ENCODE results near the gene LRMDA.

The LRMDA gene

DNA sequence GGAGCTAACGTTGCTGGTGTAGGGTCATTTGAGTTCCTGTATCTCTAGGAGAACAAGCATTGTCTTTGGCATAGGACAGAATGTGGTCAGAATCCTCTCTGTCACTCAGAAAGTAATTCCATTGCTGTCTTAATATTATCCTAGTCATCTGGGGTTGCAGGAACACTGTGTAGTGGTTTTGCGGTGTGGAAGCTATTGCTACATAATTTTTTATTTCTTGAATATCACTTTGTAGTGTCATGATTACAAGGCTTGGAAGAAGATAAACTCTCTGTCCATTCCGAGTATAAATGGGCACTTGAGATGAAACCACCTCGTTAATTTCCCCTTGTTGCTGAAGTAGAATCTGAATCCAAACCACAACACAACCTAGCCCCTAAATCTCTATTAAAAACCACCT lies 919.2 kb downstream of the LRMDA start:
- no peak for DNase-seq
- Histone ChIP-seq H3K9me3 (ENCODE audit: severe bottlenecking) (no peaks in the 10 kb centered on the region), H3K4me3 (ENCODE audit: low read depth, low read length) (no peak overlapping the region), H3K27ac (no peak overlapping the region), H3K36me3 (no peaks in the 10 kb centered on the region), H3K27me3 (ENCODE audit: insufficient read depth, low read depth, severe bottlenecking) (no peaks in the 10 kb centered on the region)
- TF ChIP-seq, protein P1, sequence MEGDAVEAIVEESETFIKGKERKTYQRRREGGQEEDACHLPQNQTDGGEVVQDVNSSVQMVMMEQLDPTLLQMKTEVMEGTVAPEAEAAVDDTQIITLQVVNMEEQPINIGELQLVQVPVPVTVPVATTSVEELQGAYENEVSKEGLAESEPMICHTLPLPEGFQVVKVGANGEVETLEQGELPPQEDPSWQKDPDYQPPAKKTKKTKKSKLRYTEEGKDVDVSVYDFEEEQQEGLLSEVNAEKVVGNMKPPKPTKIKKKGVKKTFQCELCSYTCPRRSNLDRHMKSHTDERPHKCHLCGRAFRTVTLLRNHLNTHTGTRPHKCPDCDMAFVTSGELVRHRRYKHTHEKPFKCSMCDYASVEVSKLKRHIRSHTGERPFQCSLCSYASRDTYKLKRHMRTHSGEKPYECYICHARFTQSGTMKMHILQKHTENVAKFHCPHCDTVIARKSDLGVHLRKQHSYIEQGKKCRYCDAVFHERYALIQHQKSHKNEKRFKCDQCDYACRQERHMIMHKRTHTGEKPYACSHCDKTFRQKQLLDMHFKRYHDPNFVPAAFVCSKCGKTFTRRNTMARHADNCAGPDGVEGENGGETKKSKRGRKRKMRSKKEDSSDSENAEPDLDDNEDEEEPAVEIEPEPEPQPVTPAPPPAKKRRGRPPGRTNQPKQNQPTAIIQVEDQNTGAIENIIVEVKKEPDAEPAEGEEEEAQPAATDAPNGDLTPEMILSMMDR (IDR thresholded peaks at IDR 0.05; ENCODE audit: low read depth, low read length) = no peak

DNA sequence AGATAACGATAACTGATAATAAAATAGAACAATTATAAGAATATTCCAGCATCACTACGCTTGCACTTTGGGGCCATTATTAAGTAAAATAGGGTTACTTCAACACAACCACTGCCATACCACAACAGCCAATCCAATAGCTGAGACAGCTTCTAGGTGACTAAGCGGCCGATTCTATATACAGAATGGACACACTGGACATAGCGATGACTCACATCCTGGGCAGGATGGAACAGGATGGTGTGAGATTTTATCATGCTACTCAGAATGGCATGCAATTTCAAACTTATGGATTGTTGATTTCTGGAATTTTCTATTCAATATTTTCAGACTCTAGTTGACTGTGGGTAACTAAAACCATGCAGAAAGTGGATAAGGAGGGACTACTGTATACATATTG lies 920.9 kb downstream of the LRMDA start:
- no peak for DNase-seq
- Histone ChIP-seq H3K27me3 (ENCODE audit: insufficient read depth, low read depth, severe bottlenecking) (no peaks in the 10 kb centered on the region), H3K9me3 (ENCODE audit: severe bottlenecking) (no peaks in the 10 kb centered on the region), H3K4me3 (ENCODE audit: low read depth, low read length) (no peak overlapping the region), H3K27ac (no peak overlapping the region), H3K36me3 (no peaks in the 10 kb centered on the region)
- TF ChIP-seq, protein P1 (IDR thresholded peaks at IDR 0.05; ENCODE audit: low read depth, low read length) = no peak

DNA sequence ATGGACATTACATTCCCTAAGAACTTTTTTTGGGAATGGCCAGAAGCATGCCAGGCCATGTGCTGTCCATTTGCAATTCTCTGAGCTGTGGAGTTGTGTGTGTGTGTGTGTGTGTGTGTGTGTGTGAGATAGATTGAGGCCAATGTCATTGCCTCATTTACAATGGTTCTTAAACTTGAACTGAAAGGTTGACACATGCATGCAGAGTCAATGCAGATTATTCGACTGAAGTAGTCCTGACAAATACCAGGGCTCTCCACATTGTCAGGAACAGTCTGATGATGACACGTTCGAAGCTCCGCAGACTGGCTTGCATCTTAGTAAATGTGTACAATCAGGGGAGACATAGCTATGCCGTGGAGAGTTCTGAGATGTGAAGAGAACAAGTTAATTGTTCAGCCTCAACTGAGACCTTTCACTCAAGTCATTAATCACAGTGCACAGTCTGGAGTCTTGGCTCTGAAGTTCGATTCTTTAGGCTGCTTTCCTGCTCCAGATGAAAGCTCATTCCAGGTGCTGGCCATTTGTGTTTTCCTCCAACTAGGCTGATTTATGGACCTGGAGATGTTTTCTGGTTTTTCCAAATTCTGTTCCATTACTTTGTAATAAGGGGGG lies 921.9 kb downstream of the LRMDA start:
- TF ChIP-seq, protein P1 (IDR thresholded peaks at IDR 0.05; ENCODE audit: low read depth, low read length) = no peak
- no peak overlapping the region for H3K27ac ChIP-seq
- H3K36me3 ChIP-seq = no peaks in the 10 kb centered on the region
- no peaks in the 10 kb centered on the region for H3K27me3 ChIP-seq (ENCODE audit: insufficient read depth, low read depth, severe bottlenecking)
- no peak for DNase-seq
- no peaks in the 10 kb centered on the region for H3K9me3 ChIP-seq (ENCODE audit: severe bottlenecking)
- no peak overlapping the region for H3K4me3 ChIP-seq (ENCODE audit: low read depth, low read length)

DNA sequence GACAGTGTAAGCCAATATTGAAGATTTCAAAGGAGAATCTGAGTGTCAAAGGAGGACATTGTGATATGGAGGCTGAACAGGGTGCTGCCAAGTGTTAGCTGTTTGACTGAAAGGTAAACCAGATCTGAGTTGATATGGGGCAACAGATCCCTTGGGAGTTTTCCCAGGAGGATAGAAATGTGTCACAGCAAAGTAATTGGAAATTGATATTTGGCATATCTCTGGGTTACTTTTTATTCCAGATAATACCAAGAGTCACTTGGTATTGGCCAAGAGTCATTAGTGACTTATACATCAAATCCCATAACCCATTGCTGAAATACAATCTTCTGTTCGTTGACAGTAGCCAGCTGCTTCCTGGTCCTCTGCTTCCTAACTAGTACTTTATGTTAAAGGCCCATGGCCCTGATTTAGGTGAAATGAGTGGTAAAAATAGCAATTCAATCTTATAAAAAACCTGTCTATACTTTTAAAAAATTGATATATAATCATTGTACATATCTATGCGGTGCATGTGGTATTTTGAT lies 922.9 kb downstream of the LRMDA start:
- H3K9me3 ChIP-seq (ENCODE audit: severe bottlenecking) = no peaks in the 10 kb centered on the region
- no peak for DNase-seq
- no peak overlapping the region for H3K4me3 ChIP-seq (ENCODE audit: low read depth, low read length)
- no peaks in the 10 kb centered on the region for H3K36me3 ChIP-seq
- TF ChIP-seq, protein P1 (IDR thresholded peaks at IDR 0.05; ENCODE audit: low read depth, low read length) = no peak
- H3K27me3 ChIP-seq (ENCODE audit: insufficient read depth, low read depth, severe bottlenecking) = no peaks in the 10 kb centered on the region
- no peak overlapping the region for H3K27ac ChIP-seq

DNA sequence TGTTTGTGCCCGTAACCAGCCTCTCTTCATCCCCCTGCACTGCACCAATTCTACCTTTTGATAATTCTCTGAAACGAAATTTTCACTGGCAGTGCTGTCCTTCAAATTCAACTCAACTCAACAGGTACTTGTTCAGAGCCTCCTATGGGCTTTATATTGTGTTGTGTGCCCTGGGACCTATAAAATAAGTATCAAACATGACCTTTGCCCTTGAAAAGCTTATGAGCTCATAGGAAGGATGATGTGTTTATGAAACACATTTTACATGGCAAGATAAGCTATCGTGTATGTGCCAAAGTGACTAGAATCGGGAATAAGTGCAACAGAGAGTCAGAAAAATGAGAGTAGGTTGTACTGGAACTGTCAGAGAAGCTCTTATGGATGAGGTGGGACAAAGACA lies 923.5 kb downstream of the LRMDA start:
- Histone ChIP-seq H3K27me3 (ENCODE audit: insufficient read depth, low read depth, severe bottlenecking) (no peaks in the 10 kb centered on the region), H3K27ac (no peak overlapping the region), H3K36me3 (no peaks in the 10 kb centered on the region), H3K9me3 (ENCODE audit: severe bottlenecking) (no peaks in the 10 kb centered on the region), H3K4me3 (ENCODE audit: low read depth, low read length) (no peak overlapping the region)
- no peak for DNase-seq
- TF ChIP-seq, protein P1 (IDR thresholded peaks at IDR 0.05; ENCODE audit: low read depth, low read length) = no peak

DNA sequence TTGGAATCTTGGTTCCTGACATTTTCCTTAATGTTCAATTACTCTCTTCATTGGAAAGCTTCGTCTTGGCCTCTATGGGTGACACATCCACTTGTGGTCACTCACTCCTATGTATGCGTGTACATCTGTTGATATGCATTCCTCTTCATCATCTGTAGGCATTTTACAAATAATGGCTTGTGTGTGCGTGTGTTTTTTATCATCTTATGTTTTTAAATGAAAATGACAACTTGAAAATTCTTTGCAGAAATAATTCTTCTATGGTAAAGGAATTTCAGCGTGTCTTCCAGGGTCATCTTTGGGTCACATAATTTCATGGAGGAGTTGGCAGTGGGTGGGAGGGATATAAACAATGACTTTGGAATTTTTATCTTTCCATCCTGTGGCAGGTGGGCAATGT lies 925.1 kb downstream of the LRMDA start:
- no peaks in the 10 kb centered on the region for H3K36me3 ChIP-seq
- TF ChIP-seq, protein P1 (IDR thresholded peaks at IDR 0.05; ENCODE audit: low read depth, low read length) = no peak
- no peak overlapping the region for H3K27ac ChIP-seq
- H3K4me3 ChIP-seq (ENCODE audit: low read depth, low read length) = no peak overlapping the region
- H3K9me3 ChIP-seq (ENCODE audit: severe bottlenecking) = no peaks in the 10 kb centered on the region
- no peak for DNase-seq
- H3K27me3 ChIP-seq (ENCODE audit: insufficient read depth, low read depth, severe bottlenecking) = no peaks in the 10 kb centered on the region

Data from WERI-Rb-1 (cell line).